ENCODE measurements around the gene ASCC2.

DNA sequence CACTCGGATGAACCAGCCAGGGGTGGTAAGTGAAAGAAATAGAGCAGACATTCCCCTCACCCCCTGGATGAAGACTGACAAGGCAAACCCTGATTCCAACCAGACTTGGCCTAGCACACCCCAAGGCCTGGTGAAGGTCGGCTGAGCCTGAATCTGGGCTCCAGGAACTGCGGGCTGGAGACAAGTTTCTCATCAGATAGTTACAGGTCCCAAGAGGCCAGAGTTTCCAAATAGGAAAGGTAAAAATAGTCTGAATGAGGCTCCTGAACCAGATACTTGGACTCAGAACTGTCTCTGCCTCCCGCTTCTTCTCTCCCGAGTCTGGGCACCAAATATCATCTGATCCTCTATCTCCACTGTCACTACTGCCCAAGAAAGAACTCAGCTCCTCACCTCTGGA, 79.1 kb downstream of the ASCC2 start:
- TF ChIP-seq, protein P1, sequence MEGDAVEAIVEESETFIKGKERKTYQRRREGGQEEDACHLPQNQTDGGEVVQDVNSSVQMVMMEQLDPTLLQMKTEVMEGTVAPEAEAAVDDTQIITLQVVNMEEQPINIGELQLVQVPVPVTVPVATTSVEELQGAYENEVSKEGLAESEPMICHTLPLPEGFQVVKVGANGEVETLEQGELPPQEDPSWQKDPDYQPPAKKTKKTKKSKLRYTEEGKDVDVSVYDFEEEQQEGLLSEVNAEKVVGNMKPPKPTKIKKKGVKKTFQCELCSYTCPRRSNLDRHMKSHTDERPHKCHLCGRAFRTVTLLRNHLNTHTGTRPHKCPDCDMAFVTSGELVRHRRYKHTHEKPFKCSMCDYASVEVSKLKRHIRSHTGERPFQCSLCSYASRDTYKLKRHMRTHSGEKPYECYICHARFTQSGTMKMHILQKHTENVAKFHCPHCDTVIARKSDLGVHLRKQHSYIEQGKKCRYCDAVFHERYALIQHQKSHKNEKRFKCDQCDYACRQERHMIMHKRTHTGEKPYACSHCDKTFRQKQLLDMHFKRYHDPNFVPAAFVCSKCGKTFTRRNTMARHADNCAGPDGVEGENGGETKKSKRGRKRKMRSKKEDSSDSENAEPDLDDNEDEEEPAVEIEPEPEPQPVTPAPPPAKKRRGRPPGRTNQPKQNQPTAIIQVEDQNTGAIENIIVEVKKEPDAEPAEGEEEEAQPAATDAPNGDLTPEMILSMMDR (IDR thresholded peaks at IDR 0.05) = no peak
- no peak for TF ChIP-seq POLR2A (IDR thresholded peaks at IDR 0.05)
